Astrocyte (in vitro differentiated cells and primary cell): Measurements from ENCODE around the gene LMX1B.

Experiments used
- EZH2 ChIP-seq: IDR thresholded peaks from 2 replicates; pipeline ENCODE4 v1.6.1; 2012; ENCODE audit warnings: mild to moderate bottlenecking, low read length, inconsistent platforms; ENCODE audit not compliant: insufficient read depth
- TF ChIP-seq, protein P1 (sequence below): IDR thresholded peaks from 2 replicates; pipeline ENCODE4 v1.5.1; 2011; ENCODE audit warnings: low read depth, mild to moderate bottlenecking, inconsistent platforms, low read length, moderate library complexity; ENCODE audit not compliant: insufficient read depth

- TF ChIP-seq, protein P1, sequence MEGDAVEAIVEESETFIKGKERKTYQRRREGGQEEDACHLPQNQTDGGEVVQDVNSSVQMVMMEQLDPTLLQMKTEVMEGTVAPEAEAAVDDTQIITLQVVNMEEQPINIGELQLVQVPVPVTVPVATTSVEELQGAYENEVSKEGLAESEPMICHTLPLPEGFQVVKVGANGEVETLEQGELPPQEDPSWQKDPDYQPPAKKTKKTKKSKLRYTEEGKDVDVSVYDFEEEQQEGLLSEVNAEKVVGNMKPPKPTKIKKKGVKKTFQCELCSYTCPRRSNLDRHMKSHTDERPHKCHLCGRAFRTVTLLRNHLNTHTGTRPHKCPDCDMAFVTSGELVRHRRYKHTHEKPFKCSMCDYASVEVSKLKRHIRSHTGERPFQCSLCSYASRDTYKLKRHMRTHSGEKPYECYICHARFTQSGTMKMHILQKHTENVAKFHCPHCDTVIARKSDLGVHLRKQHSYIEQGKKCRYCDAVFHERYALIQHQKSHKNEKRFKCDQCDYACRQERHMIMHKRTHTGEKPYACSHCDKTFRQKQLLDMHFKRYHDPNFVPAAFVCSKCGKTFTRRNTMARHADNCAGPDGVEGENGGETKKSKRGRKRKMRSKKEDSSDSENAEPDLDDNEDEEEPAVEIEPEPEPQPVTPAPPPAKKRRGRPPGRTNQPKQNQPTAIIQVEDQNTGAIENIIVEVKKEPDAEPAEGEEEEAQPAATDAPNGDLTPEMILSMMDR = no peak
- TF ChIP-seq EZH2 = no peak
These were observed 9.4 kb upstream of the LMX1B start for GRCh38 chr9:126604059-126605055.
